Loucy (cell line): Measurements from ENCODE around the gene USPL1.

Experiments
- CTCF ChIP-seq: fragments of 200-600 bp; sonication (generic); conservative IDR thresholded peaks from 2 replicates; pipeline ENCODE4 v1.5.1; 2014; ENCODE audit warnings: mild to moderate bottlenecking, antibody characterized with exemption, low read length
- EZH2phosphoT487 ChIP-seq: fragments of 200-600 bp; IDR thresholded peaks from 2 replicates; pipeline ENCODE4 v1.6.1; 2018; ENCODE audit warnings: antibody characterized with exemption, mild to moderate bottlenecking, moderate library complexity, borderline replicate concordance

DNA sequence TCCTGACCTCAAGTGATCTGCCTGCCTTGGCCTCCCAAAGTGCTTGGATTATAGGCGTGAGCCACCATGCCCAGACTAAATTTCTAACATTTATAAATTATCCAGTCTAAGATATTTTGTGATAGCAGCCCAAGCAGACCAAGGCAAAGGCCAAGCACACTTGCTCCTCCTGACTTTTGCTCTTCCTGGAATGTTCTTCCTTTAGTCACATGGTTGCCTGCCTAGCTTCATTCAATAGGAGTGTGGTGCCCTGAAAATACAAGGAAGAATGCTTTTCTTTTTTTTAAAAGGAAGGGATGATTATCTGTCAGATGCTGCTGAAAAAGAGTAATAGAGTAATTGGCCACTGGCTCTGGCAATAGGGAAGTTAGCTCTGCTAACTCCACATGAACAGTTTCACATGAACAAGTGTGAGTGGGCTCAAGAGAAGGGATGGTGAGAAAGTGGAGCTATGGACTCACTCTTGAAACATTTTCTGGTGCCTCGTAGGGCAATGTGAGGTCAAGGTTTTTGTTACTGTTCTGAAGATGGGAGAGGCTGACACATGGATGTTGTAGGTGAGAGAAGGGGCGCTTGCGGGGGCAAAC, 47.1 kb downstream of the USPL1 start:
- TF ChIP-seq CTCF (no peak), EZH2phosphoT487 (no peak)
